ENCODE measurements around the gene TFAP2A. TPM values are rescaled to one million over a fixed set of nuclear protein-coding genes. Genes with fewer than 3 reads are reported as not detected.

Gene TFAP2A
- total RNA-seq, 4 donors from 2014 or later, result 0.40 to 0.78 TPM; not detected in 2

DNA sequence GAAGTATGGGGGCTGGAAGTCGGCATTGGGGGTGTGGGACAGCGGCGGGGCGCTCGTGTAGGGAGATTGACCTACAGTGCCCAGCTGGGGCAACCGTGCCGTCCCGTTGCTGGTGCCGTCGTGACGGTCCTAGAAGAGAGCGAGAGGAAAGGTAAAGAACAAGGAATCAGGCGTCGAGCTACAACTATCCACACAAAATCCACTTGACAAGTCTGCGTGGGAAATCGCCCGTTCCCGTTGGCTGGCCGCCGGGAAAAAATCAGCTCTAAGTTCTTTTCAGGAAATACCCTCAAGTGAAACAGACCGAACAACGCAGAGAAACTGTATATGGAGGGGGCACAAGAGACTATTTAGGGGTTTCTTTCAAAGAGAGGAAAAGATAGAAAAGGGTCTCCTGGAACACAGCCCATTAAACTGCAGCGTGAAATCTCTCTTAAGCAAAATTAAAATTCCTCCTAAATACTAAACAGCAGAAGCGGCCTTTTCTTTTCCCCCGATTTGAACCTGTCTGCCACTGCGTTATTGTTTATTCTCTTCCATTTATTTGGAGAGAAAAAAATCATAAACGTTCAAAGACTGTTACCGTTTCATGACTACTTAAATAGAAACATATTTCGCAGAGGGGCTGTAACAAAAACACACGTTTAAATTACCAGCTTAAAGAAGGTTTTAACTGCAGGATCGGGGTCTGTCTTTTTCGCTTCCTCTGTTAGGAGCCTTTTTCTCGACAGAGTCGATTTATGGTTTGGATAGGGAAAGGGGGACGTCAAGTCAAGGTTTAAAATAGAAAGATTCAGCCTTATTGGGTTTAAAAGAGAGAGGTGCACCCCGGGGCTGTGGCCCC lies 4.4 kb downstream of the TFAP2A start:
- no peak overlapping the region for H3K27ac ChIP-seq
- H3K36me3 ChIP-seq, result no peaks in the 10 kb centered on the region
- peaks cover 26 to 37% of the 10 kb centered on the region in 2 donors for H3K4me1 ChIP-seq
- DNase-seq, result no peak
- H3K27me3 ChIP-seq, result peaks cover 54% of the 10 kb centered on the region
- WGBS, 2 donors, result 15 to 19% methylated on average over 36 of the region's 36 CpGs
- no peaks in the 10 kb centered on the region for H3K9me3 ChIP-seq
- H3K4me3 ChIP-seq (replicated peaks in 1 of 3), result no peak overlapping the region
- TF ChIP-seq CTCF (IDR thresholded peaks at IDR 0.05) (no peak), POLR2A (IDR thresholded peaks at IDR 0.05) (no peak)
- intact Hi-C loops (cut with DNase I), result no loop called here

DNA sequence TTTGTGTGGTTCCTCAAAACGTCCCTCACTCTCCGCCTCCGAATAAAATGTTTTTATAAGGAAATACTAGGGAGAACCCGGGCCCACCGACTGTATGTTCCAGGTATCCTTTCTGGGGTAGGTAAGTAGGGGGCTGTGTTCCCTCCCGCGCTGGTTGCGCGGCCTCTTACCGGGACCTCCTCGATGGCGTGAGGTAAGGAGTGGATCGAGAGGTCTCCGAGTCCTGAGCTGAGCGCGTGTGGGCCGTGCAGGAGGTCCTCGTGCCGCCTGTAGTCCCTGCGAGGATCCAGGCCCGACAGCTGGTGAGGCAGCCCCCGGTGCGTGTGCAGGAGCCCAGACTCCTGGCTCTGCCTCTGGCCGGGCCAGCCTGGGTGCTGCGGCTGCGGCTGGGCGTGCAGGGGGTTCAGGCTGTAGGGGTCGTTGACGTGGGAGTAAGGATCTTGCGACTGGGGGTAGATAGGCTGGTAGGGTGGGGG lies 5.1 kb downstream of the TFAP2A start:
- DNase-seq, result no peak

DNA sequence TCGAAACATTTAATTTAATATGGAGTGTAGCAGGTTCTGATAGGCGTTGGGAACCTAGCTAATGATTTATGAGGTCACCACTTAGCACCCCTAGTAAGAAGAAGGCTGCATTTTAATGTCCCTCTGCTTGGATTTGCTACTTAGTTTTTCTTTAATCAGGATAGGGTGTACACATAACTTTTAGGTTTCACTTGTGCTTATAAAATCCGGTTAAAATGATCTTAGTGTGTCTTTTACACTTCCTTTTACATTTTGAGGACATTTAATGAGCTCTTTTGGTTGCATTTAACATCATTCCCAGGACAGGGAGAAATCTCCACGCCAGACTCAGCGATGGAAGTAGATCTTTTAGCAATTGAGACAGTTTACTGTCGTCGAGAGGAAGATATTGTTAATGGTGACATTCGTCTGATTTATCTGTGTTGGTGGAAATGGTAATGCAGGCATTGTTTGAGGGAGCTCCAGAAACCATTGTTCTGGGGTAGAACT lies 5.6 kb downstream of the TFAP2A start:
- TF ChIP-seq POLR2A (IDR thresholded peaks at IDR 0.05) (no peak), CTCF (IDR thresholded peaks at IDR 0.05) (no peak)
- H3K4me3 ChIP-seq (replicated peaks in 1 of 3), result no peak overlapping the region
- no peaks in the 10 kb centered on the region for H3K9me3 ChIP-seq
- no peak for DNase-seq
- no peaks in the 10 kb centered on the region for H3K36me3 ChIP-seq
- peaks cover 25 to 30% of the 10 kb centered on the region in 2 donors for H3K4me1 ChIP-seq
- H3K27me3 ChIP-seq, result peaks cover 42% of the 10 kb centered on the region
- no peak overlapping the region for H3K27ac ChIP-seq
- intact Hi-C loops (cut with DNase I), result no loop called here
- 22 to 37% methylated on average over 8 of the region's 8 CpGs for WGBS, 2 donors

More for the DNA sequence above, 5.1 kb downstream of the TFAP2A start:
- Histone ChIP-seq H3K4me1 (peaks cover 28 to 33% of the 10 kb centered on the region in 2 donors), H3K9me3 (no peaks in the 10 kb centered on the region), H3K27ac (no peak overlapping the region), H3K27me3 (peaks cover 47% of the 10 kb centered on the region), H3K36me3 (no peaks in the 10 kb centered on the region), H3K4me3 (replicated peaks in 1 of 3) (no peak overlapping the region)
- intact Hi-C loops (cut with DNase I), result no loop called here
- 16 to 22% methylated on average over 17 to 28 of the region's 30 CpGs for WGBS, 2 donors
- TF ChIP-seq CTCF (IDR thresholded peaks at IDR 0.05) (no peak), POLR2A (IDR thresholded peaks at IDR 0.05) (no peak)

DNA sequence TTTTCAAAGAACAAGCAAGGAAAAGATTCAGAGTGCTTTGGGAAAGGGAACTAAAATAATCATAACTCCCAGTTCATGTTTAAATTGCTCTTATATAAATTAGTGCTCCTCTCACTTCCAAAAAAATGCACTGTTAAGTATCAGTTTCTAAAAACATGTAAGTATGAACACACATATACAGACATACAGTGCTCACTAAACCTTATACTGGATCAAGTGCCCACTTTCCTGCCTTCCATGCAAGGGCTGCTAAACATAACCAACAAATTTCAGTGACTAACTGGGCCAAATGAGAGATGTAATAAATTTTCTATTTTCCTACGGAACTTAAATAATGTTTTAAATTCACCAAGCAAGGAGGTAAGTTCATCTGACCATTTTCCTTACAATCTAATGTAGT lies 6.4 kb downstream of the TFAP2A start:
- TF ChIP-seq CTCF (IDR thresholded peaks at IDR 0.05) (no peak), POLR2A (IDR thresholded peaks at IDR 0.05) (no peak)
- peaks cover 21 to 23% of the 10 kb centered on the region in 2 donors for H3K4me1 ChIP-seq
- WGBS, 2 donors, result 26 to 31% methylated on average over 1 of the region's 1 CpG
- DNase-seq, result no peak
- H3K36me3 ChIP-seq, result no peaks in the 10 kb centered on the region
- intact Hi-C loops (cut with DNase I), result no loop called here
- no peak overlapping the region for H3K27ac ChIP-seq
- no peak overlapping the region for H3K4me3 ChIP-seq (replicated peaks in 1 of 3)
- H3K27me3 ChIP-seq, result peaks cover 34% of the 10 kb centered on the region
- no peaks in the 10 kb centered on the region for H3K9me3 ChIP-seq

GRCh38 chr6:10407674-10408054 lies 7.2 kb downstream of the TFAP2A start:
- no peak overlapping the region for H3K27ac ChIP-seq
- WGBS, 2 donors, result 30 to 32% methylated on average over 3 of the region's 3 CpGs

More at GRCh38 chr6:10407674-10408054, 7.2 kb downstream of the TFAP2A start:
- intact Hi-C loops (cut with DNase I), result no loop called here
- peaks cover 26% of the 10 kb centered on the region for H3K27me3 ChIP-seq
- no peaks in the 10 kb centered on the region for H3K9me3 ChIP-seq
- H3K36me3 ChIP-seq, result no peaks in the 10 kb centered on the region
- no peak for TF ChIP-seq POLR2A (IDR thresholded peaks at IDR 0.05)
- no peak for TF ChIP-seq CTCF (IDR thresholded peaks at IDR 0.05)
- no peak for DNase-seq
- peaks cover 13 to 22% of the 10 kb centered on the region in 2 donors for H3K4me1 ChIP-seq
- no peak overlapping the region for H3K4me3 ChIP-seq (replicated peaks in 1 of 3)

Data from thyroid gland (tissue), 4 donors.